NCI-H1105 treated with DMSO at 0.1 percent for 48 hours (cell line): ENCODE measurements around the gene GNRHR.
"Not testable (repeated sequence)": the region's sequence is repeated elsewhere in the genome, so short reads cannot be mapped to it uniquely, and the experiment has no call there.

ENCODE experiments used
- DNase-seq: peaks from one replicate; lab custom pipeline; 2025; lab: John Stamatoyannopoulos, UW

GNRHR gene, protein sequence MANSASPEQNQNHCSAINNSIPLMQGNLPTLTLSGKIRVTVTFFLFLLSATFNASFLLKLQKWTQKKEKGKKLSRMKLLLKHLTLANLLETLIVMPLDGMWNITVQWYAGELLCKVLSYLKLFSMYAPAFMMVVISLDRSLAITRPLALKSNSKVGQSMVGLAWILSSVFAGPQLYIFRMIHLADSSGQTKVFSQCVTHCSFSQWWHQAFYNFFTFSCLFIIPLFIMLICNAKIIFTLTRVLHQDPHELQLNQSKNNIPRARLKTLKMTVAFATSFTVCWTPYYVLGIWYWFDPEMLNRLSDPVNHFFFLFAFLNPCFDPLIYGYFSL

DNA sequence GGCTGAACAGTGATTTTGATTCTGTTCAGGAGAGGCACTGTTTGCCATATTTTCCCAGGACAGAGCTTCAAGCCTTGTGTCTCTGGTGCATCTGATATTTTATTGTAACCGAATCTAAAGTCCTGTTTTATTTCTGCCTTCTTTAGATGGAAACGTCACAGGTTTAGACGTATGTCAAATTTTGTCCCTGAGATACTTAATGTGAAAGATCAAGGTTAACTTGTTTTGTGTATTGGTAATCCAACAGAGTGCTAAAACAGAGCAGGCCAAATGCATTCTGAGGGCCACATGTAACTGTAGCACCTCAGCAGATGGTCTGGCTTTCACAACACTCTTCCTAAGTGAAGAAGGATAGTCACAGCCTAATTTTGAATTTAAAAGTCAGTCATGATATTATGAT, at the start of gene GNRHR:
Gene GNRHR (minus strand): TSS at position 101 of the 400 bp plus-strand sequence. CDS start 53 bp downstream, at position 48.
- DNase-seq, result no peak

DNA sequence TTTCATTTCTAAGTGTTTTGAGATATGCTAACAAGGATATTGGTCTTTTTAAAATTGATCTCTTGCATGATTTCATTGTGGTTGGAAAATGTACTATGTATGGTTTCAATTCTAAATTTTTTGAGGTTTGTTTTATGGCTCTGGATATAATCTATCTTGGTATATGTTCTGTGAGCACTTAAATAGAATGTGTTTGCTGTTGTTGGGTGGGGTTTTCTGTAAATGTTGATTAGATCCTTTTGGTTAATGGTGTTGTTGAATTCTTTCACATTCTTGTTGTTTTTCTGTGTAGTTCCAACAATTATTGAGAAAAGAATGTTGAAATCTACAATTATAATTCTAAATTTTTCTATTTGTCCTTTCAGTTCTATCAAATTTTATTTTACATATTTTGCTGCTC, 42.6 kb upstream of the GNRHR start:
- no peak for DNase-seq

DNA sequence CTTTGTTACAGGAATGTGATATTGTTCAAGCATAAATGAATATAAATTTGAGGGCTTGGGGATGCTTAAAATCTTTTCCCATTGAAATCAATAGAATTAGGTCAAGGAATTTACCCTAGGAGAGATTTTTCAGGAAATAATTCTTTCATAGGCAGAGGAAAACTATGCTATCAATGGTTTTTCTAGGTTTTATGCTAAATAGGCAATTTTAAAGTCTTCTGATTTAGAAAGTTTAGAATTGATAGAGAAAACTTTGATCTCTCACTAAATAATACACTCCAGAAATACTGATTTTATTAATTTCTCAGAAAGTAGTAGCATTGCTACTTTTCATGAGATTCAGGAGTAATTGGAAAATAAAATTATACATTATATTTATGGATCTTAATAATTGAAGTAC, 36.5 kb upstream of the GNRHR start:
- no peak for DNase-seq

DNA sequence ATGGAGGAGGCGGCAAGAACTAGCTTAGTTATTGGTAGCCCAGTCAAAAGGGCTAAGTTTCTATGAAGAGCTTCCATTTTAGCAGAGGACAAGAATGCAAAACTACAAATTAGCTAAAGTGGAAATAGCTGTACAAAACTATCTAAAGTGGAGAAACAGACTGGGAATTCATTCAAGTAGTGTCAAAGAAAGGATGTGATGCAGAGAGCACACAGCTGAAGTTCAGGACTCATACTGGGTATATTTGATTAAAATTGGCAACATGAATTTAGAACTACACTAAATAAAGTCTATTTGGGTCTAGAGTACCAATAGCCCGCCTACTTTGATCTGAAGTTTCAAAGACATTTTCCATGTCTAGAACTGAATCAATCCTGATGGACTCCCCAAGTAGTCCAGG, 33.1 kb upstream of the GNRHR start:
- DNase-seq, result no peak

DNA sequence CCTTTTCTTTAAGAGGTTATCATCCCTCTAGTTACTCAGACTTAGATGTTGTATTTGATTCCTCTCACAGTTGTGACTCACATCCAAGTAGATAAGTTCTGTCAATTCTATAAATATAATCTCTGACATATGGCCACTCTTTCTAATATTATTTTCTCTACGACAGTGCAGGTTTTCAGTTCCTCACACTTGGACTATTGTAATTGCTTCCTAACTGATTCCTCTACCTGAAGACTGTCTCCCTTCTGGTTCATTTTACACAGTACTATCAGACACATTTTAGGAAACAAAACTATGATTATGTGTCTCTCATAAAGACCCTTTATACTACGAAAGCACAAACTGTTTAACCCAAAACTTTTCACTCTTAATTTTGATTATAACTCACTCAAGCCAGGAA, 31.3 kb upstream of the GNRHR start:
- no peak for DNase-seq

DNA sequence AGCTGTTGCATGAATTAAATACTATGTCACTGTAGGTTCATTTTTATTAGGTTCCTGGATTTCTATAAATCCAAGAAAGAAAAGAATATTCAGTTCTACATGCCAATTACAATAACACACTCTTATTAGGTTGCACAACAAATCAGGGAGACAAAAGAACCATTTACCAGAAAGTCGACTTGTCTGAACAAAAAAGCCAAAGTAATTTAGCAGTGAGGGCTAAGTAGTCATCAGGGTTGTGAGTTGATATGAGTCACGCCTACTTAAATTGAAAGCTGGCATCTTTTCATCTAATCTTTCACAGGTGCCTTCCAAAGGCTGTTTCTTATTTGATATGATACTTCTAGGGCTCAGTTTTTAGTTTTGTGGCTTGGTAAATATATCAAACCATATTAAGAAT, 25.4 kb upstream of the GNRHR start:
- peak; percentile 84 for DNase-seq

- no peak for DNase-seq
Measured at GRCh38 chr4:67776746-67777145, 22.6 kb upstream of the GNRHR start.

DNA sequence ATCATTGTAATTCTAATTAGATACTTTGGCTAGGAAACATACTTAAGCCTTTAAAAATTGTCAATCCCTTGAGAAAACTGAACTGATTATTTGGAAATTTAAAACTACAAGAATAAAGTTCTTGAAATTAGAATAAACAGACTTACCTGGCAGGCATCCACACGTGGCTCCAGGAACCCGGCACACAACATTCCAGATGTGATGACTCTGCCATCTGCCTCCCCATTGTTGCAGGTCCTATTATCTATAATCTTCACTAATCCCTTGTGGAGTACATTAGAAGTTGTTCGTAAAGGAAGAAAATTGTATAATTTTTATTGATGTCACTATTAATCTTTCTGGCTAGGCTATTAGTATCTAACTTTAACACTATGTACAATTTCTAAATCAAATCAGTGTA, 16.2 kb upstream of the GNRHR start:
- peak; percentile 78 for DNase-seq

DNA sequence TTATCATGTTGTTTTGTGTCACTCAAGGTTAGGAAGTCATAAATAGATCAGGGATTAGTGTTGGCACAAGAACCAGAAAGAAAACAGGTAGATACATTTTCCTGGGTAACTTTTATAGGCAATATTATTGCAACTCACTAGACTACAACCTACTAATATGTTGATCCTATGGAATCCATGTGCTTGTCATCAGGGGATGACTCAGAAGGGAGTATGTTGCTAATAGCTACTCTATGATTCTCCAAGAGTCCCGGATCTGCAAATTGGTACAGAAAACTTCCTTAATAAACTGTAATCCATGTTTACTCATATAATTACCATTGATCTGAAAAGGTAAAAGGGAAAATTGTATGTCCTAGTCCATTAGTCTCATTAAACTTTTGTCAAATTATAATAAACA, 11.7 kb upstream of the GNRHR start:
- no peak for DNase-seq

DNA sequence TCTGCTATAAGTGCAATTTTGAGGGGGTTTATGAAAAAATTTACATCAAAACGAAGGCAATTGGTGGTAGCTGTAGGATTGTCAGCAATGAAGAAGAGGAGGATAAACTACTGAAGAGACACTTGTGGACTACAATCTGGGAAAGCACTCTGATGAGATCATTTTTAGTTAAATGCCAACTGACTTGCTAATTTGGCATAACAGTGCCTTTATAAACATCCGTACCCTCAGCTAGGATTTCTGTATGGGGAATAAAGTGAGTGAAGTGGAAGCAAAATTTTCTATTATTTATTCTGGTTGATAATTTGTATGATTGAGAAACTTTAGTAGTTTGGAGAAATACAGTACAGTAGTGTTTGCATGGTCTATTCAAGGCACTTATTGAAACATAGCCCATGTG, 11.2 kb upstream of the GNRHR start:
- no peak for DNase-seq

- no peak for DNase-seq
Measured at GRCh38 chr4:67764183-67764582, 10.0 kb upstream of the GNRHR start.

- no peak for DNase-seq
Measured at GRCh38 chr4:67762086-67762485, 7.9 kb upstream of the GNRHR start.

GRCh38 chr4:67756991-67757390, 2.8 kb upstream of the GNRHR start:
- not testable (repeated sequence) for DNase-seq

DNA sequence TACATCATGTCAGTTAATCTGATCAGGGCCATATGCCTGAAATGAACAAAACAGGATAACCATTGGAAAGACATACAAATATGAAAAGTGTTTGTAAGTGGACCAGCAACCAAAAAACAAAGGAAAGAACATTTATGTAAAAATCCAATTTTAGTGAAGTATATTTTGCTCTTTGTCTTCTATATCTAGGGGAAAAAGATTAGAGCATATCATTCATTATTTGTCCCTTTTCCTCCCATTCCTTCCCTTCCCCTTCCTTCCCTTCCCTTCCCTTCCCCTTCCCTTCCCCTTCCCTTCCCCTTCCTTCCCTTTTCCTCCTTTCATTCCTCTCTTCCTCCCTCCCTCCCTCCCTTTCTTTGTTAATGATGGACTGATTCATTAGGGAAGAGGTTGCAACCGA, 1.8 kb upstream of the GNRHR start:
- DNase-seq, result no peak

DNA sequence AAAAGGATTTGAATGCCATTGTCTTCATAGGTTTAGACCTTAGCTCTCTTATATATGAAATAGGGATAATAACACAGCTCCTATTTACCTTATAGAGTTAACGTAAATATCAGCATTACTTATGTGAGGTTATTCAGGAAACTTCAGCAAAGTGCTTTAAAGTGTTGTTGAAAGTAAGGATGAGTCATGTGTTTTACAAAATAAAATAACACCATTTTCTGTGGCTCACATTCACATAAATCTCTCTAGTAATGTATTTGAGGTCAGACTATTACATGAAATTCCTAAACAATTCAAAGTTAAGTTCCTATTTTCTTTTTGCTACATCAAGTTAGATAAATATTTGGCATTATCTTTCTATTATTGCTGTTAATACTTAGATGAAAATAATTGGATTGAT, 2.9 kb downstream of the GNRHR start:
- DNase-seq, result no peak

GRCh38 chr4:67750691-67751090, 3.5 kb downstream of the GNRHR start:
- no peak for DNase-seq

DNA sequence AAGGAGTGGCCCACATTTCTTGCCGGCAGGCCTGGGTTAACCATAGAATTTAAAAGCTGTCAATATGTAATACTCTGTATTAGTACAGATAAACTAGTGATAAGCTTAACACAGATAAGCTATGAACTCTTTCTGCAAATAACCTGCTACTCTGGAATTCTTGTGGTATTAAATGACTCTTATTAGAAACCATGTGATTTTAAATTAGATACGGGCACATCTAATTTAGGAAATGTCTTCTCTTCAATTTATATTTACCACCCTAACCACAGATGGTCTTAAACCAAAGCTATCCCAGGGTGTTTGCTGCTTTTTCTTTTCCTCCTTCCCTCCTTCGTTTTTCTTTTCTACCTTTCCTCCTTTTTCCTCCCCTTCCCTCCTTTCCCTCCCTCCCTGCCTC, 4.9 kb downstream of the GNRHR start:
- no peak for DNase-seq

GRCh38 chr4:67746797-67747495, 7.2 kb downstream of the GNRHR start:
- DNase-seq, result peak; percentile 32

DNA sequence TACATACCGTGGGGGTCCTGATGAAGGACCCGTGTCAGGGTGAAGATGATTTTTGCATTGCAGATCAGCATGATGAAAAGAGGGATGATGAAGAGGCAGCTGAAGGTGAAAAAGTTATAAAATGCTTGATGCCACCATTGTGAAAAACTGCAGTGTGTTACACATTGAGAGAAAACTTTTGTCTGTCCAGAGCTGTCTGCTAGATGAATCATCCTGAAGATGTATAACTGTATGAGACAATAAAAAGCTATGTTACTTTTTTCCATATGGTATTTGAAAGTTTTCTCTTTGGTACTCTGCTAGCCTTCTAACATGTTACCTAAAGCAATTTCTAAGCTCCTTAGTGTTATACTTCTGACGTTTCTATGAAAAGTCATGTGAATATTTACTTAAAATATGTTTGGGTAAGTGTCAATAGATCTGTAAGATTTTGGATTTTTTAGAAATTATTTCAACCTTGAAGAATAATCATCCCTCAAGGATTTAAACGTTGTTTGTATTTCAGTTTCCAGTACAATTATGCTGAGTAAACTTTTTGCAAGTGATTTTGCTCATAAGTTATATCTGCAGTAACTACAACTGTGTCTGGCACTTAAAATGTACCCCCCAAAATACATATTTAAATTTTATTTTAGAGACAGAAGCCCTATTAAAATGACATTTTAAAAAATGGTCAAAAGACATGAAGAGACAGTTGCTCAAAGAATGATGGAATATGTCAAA, 9.5 kb downstream of the GNRHR start:
- DNase-seq, result no peak

DNA sequence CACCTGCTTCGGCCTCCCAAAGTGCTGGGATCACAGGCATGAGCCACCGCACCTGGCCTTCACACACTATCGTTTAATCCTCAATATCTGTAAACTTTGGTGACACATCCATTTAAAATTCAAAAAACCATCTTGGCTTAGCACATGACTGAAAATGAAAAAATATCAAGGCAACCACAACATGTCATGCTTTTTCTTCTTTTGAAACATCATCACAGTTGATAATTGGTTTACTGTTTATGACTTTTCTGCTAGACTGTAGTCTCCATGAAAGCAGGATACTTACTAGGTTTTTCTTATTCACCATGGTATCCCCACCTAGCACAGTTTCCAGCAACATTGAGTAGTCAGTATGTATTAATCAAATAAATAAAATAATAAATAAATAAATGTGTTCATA, 11.0 kb downstream of the GNRHR start:
- no peak for DNase-seq

DNA sequence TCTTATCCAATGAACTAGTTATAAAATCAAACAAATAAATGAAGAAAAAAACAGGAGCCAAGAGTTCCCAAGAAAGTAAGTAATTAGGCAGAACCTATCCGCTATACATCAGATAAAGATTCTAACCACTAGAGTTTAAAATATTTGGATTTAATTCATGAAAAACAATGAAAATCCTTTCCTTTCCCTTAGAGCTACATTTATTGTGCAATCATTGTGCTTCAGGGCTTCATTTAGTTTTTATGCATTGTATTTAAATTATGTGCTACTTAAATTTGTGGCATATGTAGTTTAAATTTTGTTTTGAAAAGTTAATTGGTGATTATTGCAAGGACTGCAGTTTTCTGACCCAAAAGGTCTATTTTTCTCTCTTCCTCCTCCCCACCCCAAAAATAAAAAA, 17.9 kb downstream of the GNRHR start:
- no peak for DNase-seq

DNA sequence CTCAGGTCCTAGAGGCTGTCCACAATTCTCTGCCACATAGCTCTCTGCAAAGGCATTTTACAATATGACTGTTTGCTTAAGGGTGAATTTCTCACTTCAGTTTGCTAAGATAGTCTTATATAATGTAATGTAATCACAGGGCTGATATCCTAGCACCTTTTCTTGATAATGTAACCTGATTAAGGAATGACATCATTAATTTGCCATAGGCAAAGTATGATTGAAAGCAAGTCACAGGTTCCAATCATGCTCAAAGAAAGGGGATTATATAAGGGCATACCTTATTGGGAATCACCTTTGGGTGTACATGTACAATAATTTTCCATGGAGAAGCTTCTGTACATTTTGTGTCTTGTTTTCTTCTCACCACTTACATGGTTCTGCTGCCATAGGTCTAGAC, 18.9 kb downstream of the GNRHR start:
- no peak for DNase-seq

DNA sequence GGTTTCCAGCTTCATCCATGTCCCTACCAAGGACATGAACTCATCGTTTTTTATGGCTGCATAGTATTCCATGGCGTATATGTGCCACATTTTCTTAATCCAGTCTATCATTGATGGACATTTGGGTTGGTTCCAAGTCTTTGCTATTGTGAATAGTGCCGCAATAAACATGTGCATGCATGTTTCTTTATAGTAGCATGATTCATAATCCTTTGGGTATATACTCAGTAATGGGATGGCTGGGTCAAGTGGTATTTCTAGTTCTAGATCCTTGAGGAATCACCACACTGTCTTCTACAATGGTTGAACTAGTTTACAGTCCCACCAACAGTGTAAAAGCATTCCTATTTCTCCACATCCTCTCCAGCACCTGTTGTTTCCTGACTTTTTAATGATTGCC, 23.7 kb downstream of the GNRHR start:
- DNase-seq, result not testable (repeated sequence)
